ES-I3 (cell line): ENCODE measurements around the gene DFFB.

Experiments
- H3K36me3 ChIP-seq: 2 replicates; pipeline ENCODE4 v1.6.1; 2013; ENCODE audit warnings: mild to moderate bottlenecking, low read length, control low read depth, moderate library complexity; ENCODE audit not compliant: insufficient read depth
- H3K4me1 ChIP-seq: 2 replicates; pipeline ENCODE4 v1.6.1; 2013; ENCODE audit warnings: mild to moderate bottlenecking, control low read depth, low read length; ENCODE audit not compliant: insufficient read depth
- H3K9ac ChIP-seq: 2 replicates; pipeline ENCODE4 v1.6.1; 2013; ENCODE audit warnings: low read depth, mild to moderate bottlenecking, low read length, moderate library complexity
- H3K9me3 ChIP-seq: 2 replicates; pipeline ENCODE4 v1.6.1; 2013; ENCODE audit warnings: mild to moderate bottlenecking, low read length, moderate library complexity; ENCODE audit not compliant: control insufficient read depth, insufficient read depth

Gene DFFB

GRCh38 chr1:3922201-3922725 is 65.0 kb downstream of the DFFB start:
- H3K9ac ChIP-seq: no peak overlapping the region
- no peaks in the 10 kb centered on the region for H3K36me3 ChIP-seq
- H3K9me3 ChIP-seq: no peaks in the 10 kb centered on the region
- no peaks in the 10 kb centered on the region for H3K4me1 ChIP-seq

- H3K9me3 ChIP-seq: no peaks in the 10 kb centered on the region
- H3K4me1 ChIP-seq: no peaks in the 10 kb centered on the region
- no peak overlapping the region for H3K9ac ChIP-seq
- H3K36me3 ChIP-seq: no peaks in the 10 kb centered on the region
Observed at GRCh38 chr1:3922851-3923250, 65.6 kb downstream of the DFFB start.

GRCh38 chr1:3923378-3924185 is 66.3 kb downstream of the DFFB start:
- Histone ChIP-seq H3K36me3 (no peaks in the 10 kb centered on the region), H3K4me1 (no peaks in the 10 kb centered on the region), H3K9ac (no peak overlapping the region), H3K9me3 (no peaks in the 10 kb centered on the region)

- no peaks in the 10 kb centered on the region for H3K36me3 ChIP-seq
- no peak overlapping the region for H3K9ac ChIP-seq
- no peaks in the 10 kb centered on the region for H3K4me1 ChIP-seq
- no peaks in the 10 kb centered on the region for H3K9me3 ChIP-seq
Observed at GRCh38 chr1:3924186-3924824, 67.0 kb downstream of the DFFB start.

- Histone ChIP-seq H3K9me3 (no peaks in the 10 kb centered on the region), H3K9ac (no peak overlapping the region), H3K4me1 (no peaks in the 10 kb centered on the region), H3K36me3 (no peaks in the 10 kb centered on the region)
Observed at GRCh38 chr1:3924825-3925220, 67.5 kb downstream of the DFFB start.

GRCh38 chr1:3925256-3925655 is 68.0 kb downstream of the DFFB start:
- no peak overlapping the region for H3K9ac ChIP-seq
- no peaks in the 10 kb centered on the region for H3K9me3 ChIP-seq
- no peaks in the 10 kb centered on the region for H3K36me3 ChIP-seq
- no peaks in the 10 kb centered on the region for H3K4me1 ChIP-seq

GRCh38 chr1:3925762-3926161 is 68.5 kb downstream of the DFFB start:
- no peaks in the 10 kb centered on the region for H3K36me3 ChIP-seq
- H3K9me3 ChIP-seq: no peaks in the 10 kb centered on the region
- no peaks in the 10 kb centered on the region for H3K4me1 ChIP-seq
- no peak overlapping the region for H3K9ac ChIP-seq

GRCh38 chr1:3926956-3927355 is 69.7 kb downstream of the DFFB start:
- Histone ChIP-seq H3K4me1 (no peaks in the 10 kb centered on the region), H3K9ac (no peak overlapping the region), H3K36me3 (no peaks in the 10 kb centered on the region), H3K9me3 (no peaks in the 10 kb centered on the region)

- Histone ChIP-seq H3K36me3 (no peaks in the 10 kb centered on the region), H3K9me3 (no peaks in the 10 kb centered on the region), H3K9ac (no peak overlapping the region), H3K4me1 (no peaks in the 10 kb centered on the region)
Observed at GRCh38 chr1:3928586-3928985, 71.3 kb downstream of the DFFB start.

- Histone ChIP-seq H3K9ac (no peak overlapping the region), H3K36me3 (no peaks in the 10 kb centered on the region), H3K9me3 (no peaks in the 10 kb centered on the region), H3K4me1 (no peaks in the 10 kb centered on the region)
Observed at GRCh38 chr1:3929126-3929525, 71.8 kb downstream of the DFFB start.

- Histone ChIP-seq H3K36me3 (no peaks in the 10 kb centered on the region), H3K9me3 (no peaks in the 10 kb centered on the region), H3K4me1 (no peaks in the 10 kb centered on the region), H3K9ac (no peak overlapping the region)
Observed at GRCh38 chr1:3930301-3931006, 73.2 kb downstream of the DFFB start.

- Histone ChIP-seq H3K4me1 (no peaks in the 10 kb centered on the region), H3K36me3 (no peaks in the 10 kb centered on the region), H3K9me3 (no peaks in the 10 kb centered on the region), H3K9ac (no peak overlapping the region)
Observed at GRCh38 chr1:3931007-3931912, 74.0 kb downstream of the DFFB start.

GRCh38 chr1:3932156-3932919 is 75.1 kb downstream of the DFFB start:
- no peaks in the 10 kb centered on the region for H3K9me3 ChIP-seq
- H3K36me3 ChIP-seq: no peaks in the 10 kb centered on the region
- H3K4me1 ChIP-seq: no peaks in the 10 kb centered on the region
- no peak overlapping the region for H3K9ac ChIP-seq
